Measurements from ENCODE around the gene IL17RD. TPM values are rescaled to one million over a fixed set of nuclear protein-coding genes. Genes with fewer than 3 reads are reported as not detected.

Gene IL17RD
- total RNA-seq = 1 to 10 TPM in 3 of 4 donors, under 1 TPM in 1; 0.98 to 5.8 (median 3.4) TPM

- TF ChIP-seq, protein P1, sequence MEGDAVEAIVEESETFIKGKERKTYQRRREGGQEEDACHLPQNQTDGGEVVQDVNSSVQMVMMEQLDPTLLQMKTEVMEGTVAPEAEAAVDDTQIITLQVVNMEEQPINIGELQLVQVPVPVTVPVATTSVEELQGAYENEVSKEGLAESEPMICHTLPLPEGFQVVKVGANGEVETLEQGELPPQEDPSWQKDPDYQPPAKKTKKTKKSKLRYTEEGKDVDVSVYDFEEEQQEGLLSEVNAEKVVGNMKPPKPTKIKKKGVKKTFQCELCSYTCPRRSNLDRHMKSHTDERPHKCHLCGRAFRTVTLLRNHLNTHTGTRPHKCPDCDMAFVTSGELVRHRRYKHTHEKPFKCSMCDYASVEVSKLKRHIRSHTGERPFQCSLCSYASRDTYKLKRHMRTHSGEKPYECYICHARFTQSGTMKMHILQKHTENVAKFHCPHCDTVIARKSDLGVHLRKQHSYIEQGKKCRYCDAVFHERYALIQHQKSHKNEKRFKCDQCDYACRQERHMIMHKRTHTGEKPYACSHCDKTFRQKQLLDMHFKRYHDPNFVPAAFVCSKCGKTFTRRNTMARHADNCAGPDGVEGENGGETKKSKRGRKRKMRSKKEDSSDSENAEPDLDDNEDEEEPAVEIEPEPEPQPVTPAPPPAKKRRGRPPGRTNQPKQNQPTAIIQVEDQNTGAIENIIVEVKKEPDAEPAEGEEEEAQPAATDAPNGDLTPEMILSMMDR (IDR thresholded peaks at IDR 0.05; ENCODE audit: low read depth) = no peak
These were observed at the start of gene IL17RD for GRCh38 chr3:57164657-57165573. TSS of gene IL17RD (minus strand) at chr3:57165353. CDS start at chr3:57165286, 67 bp downstream.

- TF ChIP-seq, protein P1 (IDR thresholded peaks at IDR 0.05; ENCODE audit: low read depth) = no peak
These were observed 41.3 kb upstream of the IL17RD start for GRCh38 chr3:57206423-57206822.

DNA sequence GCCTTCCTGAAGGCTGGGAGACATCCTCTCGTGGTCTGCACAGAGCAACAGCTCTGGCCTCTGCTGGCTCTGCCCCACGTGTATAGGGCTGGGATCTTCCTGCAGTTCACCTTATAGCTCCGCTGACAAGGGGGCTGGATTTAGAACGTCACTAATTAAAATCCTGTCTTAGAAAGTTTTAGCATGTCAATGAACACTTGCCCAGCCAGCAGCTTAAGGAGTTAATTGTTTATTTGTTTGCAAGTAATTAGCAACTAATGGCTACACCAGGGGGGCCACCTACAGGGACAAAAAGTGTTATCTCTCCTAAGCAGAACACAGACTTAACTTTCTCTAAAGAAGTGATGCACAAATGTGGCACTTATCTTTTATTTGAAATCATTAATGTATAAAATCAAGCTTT, 34.7 kb upstream of the IL17RD start, which contains the start of gene HESX1:
Gene HESX1 (minus strand): TSS at position 84 of the 403 bp plus-strand sequence. CDS start 60 bp downstream, at position 24.
- TF ChIP-seq, protein P1 (IDR thresholded peaks at IDR 0.05; ENCODE audit: low read depth) = no peak

DNA sequence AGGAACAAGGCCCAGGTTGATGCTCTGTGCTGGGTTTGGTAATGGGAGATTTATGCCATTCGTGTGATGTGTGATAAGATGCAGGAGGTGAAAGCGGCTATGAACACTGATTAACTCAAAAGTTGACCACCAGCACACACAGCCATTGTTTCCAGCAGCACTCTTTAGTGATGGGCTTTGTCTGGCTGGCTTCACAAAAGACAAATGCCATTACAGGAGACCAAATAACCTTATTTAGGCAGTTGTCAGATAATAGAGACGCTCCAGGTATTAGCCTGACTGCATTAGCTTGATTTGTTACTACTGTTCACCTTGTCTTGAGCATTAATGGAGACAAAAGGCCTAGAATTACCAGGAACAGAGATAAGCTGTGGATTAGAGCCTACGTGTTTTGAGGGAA, 29.5 kb upstream of the IL17RD start:
- TF ChIP-seq, protein P1 (IDR thresholded peaks at IDR 0.05; ENCODE audit: low read depth) = no peak

DNA sequence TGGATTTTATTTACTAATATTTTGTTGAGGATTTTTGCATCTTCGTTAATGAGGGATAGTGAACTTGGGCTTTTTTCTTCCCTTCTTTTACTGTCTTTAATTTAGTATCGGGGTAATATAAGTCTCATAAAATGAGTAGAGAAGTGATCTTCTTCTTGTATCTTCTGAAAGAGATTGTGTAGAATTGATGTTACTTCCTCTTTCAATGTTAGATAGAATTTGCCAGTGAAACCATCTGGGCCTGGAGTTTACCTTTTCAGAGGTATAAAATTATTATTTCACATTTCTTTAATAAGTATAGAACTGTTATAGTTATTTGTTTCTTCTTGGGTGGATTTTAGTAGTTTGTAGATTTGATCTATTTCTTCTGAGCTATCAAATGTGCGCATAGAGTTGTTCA, 26.9 kb upstream of the IL17RD start:
- TF ChIP-seq, protein P1 (IDR thresholded peaks at IDR 0.05; ENCODE audit: low read depth) = no peak

DNA sequence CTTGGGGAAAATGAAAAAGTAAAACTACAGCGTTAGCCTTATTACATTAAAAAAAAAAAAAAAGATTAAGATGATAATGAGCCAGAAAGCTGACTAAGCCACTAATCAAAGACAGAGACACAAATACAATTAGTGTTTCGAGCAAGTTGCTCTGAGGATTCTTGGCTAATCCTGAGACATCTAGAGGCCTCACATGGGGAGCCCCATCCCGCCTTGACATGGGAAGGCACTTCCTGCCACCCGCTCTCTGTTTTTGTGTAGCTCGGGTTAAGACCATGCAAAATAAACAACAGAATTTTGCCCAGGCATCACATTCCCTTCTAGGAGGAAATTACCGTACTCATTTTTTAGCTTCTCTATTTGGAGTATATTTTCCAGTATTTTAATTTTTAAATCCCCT, 19.4 kb upstream of the IL17RD start:
- TF ChIP-seq, protein P1 (IDR thresholded peaks at IDR 0.05; ENCODE audit: low read depth) = no peak

GRCh38 chr3:57179580-57180410, 14.6 kb upstream of the IL17RD start:
- TF ChIP-seq, protein P1 (IDR thresholded peaks at IDR 0.05; ENCODE audit: low read depth) = no peak

Data from subcutaneous adipose tissue (tissue), 4 donors.